ENCODE data around the gene GK. TPM values are rescaled to one million over a fixed set of nuclear protein-coding genes. Genes with fewer than 3 reads are reported as not detected.

GK gene
- total RNA-seq, 1 experiment from 2014 or later, result 10.1 TPM

DNA sequence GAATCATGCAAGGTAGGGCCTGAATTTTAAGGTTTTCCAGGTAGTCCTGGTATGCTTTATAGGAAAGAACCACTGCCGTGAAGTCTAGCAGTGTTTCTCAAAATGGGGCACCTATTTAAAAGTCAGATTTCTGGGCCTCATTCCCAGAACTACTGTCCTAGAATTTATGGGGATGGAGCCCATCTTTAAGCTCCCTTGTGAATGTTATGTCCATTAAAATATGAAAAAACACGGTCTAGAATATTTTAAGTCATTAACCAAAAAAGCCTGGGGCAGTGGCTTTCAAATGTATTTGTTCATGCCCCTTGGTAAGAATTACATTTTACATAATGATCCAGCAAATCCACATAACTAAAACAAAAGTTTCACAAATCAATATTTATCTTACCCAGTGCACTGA, 35.4 kb downstream of the GK start:
- ChIA-PET CTCF (interaction anchor here (1.0 kb wide), 1 partner anchor 13 kb away, joined by 4 read pairs; no protein-coding TSS in a partner anchor), POLR2A (no interaction called here)
- Mint-ChIP-seq H3K4me3 (ENCODE audit: unreplicated experiment) (no peak overlapping the region), H3K4me1 (ENCODE audit: insufficient read depth, unreplicated experiment) (no peaks in the 10 kb centered on the region), H3K36me3 (ENCODE audit: insufficient read depth, unreplicated experiment) (no peaks in the 10 kb centered on the region), H3K27me3 (ENCODE audit: insufficient read depth, unreplicated experiment) (peaks cover 16% of the 10 kb centered on the region), H3K27ac (ENCODE audit: low read depth, unreplicated experiment) (no peak overlapping the region), H3K9me3 (ENCODE audit: unreplicated experiment) (no peaks in the 10 kb centered on the region)
- DNase-seq (ENCODE audit: unreplicated experiment), result no peak
- TF ChIP-seq, protein P1, sequence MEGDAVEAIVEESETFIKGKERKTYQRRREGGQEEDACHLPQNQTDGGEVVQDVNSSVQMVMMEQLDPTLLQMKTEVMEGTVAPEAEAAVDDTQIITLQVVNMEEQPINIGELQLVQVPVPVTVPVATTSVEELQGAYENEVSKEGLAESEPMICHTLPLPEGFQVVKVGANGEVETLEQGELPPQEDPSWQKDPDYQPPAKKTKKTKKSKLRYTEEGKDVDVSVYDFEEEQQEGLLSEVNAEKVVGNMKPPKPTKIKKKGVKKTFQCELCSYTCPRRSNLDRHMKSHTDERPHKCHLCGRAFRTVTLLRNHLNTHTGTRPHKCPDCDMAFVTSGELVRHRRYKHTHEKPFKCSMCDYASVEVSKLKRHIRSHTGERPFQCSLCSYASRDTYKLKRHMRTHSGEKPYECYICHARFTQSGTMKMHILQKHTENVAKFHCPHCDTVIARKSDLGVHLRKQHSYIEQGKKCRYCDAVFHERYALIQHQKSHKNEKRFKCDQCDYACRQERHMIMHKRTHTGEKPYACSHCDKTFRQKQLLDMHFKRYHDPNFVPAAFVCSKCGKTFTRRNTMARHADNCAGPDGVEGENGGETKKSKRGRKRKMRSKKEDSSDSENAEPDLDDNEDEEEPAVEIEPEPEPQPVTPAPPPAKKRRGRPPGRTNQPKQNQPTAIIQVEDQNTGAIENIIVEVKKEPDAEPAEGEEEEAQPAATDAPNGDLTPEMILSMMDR (IDR thresholded peaks at IDR 0.05; ENCODE audit: unreplicated experiment), result no peak
- intact Hi-C loops (cut with micrococcal nuclease), result no loop called here
- no TSS peak for BruUV-seq (replicated peaks)

DNA sequence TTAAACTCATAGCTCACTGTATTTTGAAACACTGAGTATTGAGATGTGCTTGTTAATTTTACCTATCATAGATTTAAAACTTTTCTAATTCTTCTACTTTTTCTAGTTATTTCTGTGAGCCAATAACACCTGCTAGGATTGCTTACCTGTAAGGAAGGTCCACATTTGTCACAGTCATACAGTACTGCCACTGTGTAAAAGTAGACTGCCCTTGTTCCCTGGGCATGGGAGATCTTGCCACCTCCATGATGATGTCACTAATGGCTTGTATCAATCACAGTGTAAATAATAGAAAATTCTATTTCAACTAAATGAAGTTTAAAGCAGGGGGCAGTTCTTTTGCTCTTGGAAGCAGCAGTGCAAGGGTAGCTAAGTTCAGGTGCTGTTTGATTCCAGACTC, 35.9 kb downstream of the GK start:
- DNase-seq (ENCODE audit: unreplicated experiment), result no peak
- ChIA-PET POLR2A (no interaction called here), CTCF (interaction anchor here (1.0 kb wide), 1 partner anchor 13 kb away, joined by 4 read pairs; no protein-coding TSS in a partner anchor)
- no peak overlapping the region for H3K27ac Mint-ChIP-seq (ENCODE audit: low read depth, unreplicated experiment)
- H3K4me3 Mint-ChIP-seq (ENCODE audit: unreplicated experiment), result no peak overlapping the region
- no TSS peak for BruUV-seq (replicated peaks)
- no peaks in the 10 kb centered on the region for H3K9me3 Mint-ChIP-seq (ENCODE audit: unreplicated experiment)
- no peaks in the 10 kb centered on the region for H3K4me1 Mint-ChIP-seq (ENCODE audit: insufficient read depth, unreplicated experiment)
- no peaks in the 10 kb centered on the region for H3K36me3 Mint-ChIP-seq (ENCODE audit: insufficient read depth, unreplicated experiment)
- H3K27me3 Mint-ChIP-seq (ENCODE audit: insufficient read depth, unreplicated experiment), result peaks cover 16% of the 10 kb centered on the region
- TF ChIP-seq, protein P1 (IDR thresholded peaks at IDR 0.05; ENCODE audit: unreplicated experiment), result no peak
- intact Hi-C loops (cut with micrococcal nuclease), result no loop called here

DNA sequence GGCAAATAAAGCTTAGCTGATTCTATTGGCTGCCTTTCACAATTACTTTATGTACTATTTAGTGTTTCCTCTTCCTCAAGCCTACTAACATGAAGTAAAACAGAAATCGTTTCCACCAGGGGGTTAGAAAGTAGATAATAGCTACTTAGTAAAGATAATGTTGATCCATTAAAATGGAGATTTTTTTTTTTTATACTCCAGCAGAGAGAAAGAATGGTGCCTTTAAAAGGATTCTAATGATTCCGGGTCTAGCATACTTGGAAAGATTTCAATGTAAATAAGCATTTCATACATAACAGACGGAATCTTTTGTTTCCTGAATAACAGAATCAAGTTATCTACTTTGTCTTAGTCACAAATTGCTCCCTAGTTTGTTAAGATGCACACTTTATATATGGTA, 37.1 kb downstream of the GK start:
- intact Hi-C loops (cut with micrococcal nuclease), result no loop called here
- H3K27me3 Mint-ChIP-seq (ENCODE audit: insufficient read depth, unreplicated experiment), result peaks cover 21% of the 10 kb centered on the region
- DNase-seq (ENCODE audit: unreplicated experiment), result no peak
- H3K4me3 Mint-ChIP-seq (ENCODE audit: unreplicated experiment), result no peak overlapping the region
- TF ChIP-seq, protein P1 (IDR thresholded peaks at IDR 0.05; ENCODE audit: unreplicated experiment), result no peak
- no peaks in the 10 kb centered on the region for H3K9me3 Mint-ChIP-seq (ENCODE audit: unreplicated experiment)
- no TSS peak for BruUV-seq (replicated peaks)
- H3K4me1 Mint-ChIP-seq (ENCODE audit: insufficient read depth, unreplicated experiment), result no peaks in the 10 kb centered on the region
- no peak overlapping the region for H3K27ac Mint-ChIP-seq (ENCODE audit: low read depth, unreplicated experiment)
- ChIA-PET CTCF (interaction anchor here (0.7 kb wide), 1 partner anchor 184 kb away, joined by 3 read pairs; no protein-coding TSS in a partner anchor), POLR2A (interaction anchor here (0.7 kb wide), 1 partner anchor 183 kb away, joined by 3 read pairs; no protein-coding TSS in a partner anchor)
- no peaks in the 10 kb centered on the region for H3K36me3 Mint-ChIP-seq (ENCODE audit: insufficient read depth, unreplicated experiment)

DNA sequence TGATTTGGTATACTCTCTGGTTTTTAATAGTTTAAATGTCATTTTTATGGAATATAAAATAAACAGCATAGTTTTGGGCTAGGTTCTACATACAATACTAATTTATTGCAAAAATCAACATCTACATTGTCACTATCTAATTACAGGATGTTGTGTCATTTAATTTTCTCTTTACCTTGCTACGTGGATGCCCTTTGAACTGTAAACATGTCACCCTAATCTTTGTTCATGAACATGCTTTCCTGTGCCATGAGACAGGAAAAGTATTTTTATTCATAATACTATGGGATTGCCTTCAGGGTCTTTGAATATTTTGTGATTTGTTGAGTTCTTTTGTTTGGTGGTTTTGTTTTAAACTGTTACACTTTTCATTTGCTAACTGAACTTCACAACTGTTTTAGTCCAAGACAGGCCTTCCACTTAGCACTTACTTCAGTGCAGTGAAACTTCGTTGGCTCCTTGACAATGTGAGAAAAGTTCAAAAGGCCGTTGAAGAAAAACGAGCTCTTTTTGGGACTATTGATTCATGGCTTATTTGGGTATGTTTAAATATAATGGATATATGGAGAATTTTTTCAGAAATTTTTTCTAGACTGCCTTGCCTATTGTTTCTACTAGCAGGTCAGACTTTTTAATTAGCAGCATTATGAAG, 40.9 kb downstream of the GK start:
- H3K9me3 Mint-ChIP-seq (ENCODE audit: unreplicated experiment), result no peaks in the 10 kb centered on the region
- ChIA-PET POLR2A (interaction anchor here (0.7 kb wide), 1 partner anchor 23 kb away, joined by 3 read pairs; no protein-coding TSS in a partner anchor), CTCF (no interaction called here)
- no peaks in the 10 kb centered on the region for H3K36me3 Mint-ChIP-seq (ENCODE audit: insufficient read depth, unreplicated experiment)
- no TSS peak for BruUV-seq (replicated peaks)
- peaks cover 24% of the 10 kb centered on the region for H3K27me3 Mint-ChIP-seq (ENCODE audit: insufficient read depth, unreplicated experiment)
- intact Hi-C loops (cut with micrococcal nuclease), result no loop called here
- no peak overlapping the region for H3K4me3 Mint-ChIP-seq (ENCODE audit: unreplicated experiment)
- no peak overlapping the region for H3K27ac Mint-ChIP-seq (ENCODE audit: low read depth, unreplicated experiment)
- H3K4me1 Mint-ChIP-seq (ENCODE audit: insufficient read depth, unreplicated experiment), result no peaks in the 10 kb centered on the region
- no peak for DNase-seq (ENCODE audit: unreplicated experiment)
- TF ChIP-seq, protein P1 (IDR thresholded peaks at IDR 0.05; ENCODE audit: unreplicated experiment), result no peak

All from MCF 10A (cell line).